Measurements from ENCODE around the gene ATP13A5.

- TF ChIP-seq CTCF (IDR thresholded peaks at IDR 0.05) (no peak), POLR2A (IDR thresholded peaks at IDR 0.05) (no peak)
Measured at GRCh38 chr3:193240850-193241706, 137.5 kb downstream of the ATP13A5 start, which contains the start of gene PLAAT1.
